GM12872 (cell line): ENCODE measurements around the gene GRIK2.

ENCODE experiments used
- TF ChIP-seq, protein P1 (sequence below): IDR thresholded peaks from 3 replicates; pipeline ENCODE4 v1.5.1; 2011; ENCODE audit warnings: low read depth, mild to moderate bottlenecking, low read length, moderate library complexity; ENCODE audit not compliant: insufficient read depth

The GRIK2 gene

DNA sequence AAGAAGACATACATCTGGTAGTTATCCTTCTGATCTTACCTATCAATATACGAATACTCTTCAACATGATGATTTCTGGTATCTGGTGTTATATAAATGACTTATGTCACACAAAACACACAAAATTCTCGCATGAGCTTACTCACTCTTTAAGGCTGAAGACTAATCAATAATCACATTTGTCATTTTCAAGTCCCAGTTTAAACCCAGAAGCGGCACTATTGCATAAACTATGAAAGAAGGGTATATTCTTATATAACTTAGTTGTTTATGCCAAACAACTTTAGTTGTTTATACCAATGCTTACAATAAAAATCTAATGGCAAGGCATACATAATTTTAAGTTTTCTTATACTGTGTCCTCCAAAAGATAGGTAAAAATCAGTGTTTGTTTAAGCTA lies 293.1 kb downstream of the GRIK2 start:
- TF ChIP-seq, protein P1, sequence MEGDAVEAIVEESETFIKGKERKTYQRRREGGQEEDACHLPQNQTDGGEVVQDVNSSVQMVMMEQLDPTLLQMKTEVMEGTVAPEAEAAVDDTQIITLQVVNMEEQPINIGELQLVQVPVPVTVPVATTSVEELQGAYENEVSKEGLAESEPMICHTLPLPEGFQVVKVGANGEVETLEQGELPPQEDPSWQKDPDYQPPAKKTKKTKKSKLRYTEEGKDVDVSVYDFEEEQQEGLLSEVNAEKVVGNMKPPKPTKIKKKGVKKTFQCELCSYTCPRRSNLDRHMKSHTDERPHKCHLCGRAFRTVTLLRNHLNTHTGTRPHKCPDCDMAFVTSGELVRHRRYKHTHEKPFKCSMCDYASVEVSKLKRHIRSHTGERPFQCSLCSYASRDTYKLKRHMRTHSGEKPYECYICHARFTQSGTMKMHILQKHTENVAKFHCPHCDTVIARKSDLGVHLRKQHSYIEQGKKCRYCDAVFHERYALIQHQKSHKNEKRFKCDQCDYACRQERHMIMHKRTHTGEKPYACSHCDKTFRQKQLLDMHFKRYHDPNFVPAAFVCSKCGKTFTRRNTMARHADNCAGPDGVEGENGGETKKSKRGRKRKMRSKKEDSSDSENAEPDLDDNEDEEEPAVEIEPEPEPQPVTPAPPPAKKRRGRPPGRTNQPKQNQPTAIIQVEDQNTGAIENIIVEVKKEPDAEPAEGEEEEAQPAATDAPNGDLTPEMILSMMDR: no peak

DNA sequence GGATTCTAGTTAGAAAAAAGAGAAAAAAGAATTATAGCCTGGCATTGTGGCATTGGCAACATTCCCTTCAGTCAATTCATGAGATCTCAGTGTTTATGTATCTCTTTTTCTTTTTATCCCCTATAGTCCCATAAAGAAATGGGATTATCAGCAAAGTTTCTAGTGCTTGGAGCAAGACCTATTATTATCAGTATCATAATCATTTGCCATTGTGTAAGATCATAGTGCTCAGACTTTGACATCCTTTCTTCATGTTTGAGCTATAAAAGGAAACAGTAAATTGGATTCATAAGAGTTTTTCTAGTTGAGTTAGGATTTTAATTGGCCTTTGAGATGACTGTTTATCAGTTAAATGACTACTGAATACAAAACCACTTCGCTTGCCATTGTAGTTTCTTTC lies 295.6 kb downstream of the GRIK2 start:
- TF ChIP-seq, protein P1: no peak

DNA sequence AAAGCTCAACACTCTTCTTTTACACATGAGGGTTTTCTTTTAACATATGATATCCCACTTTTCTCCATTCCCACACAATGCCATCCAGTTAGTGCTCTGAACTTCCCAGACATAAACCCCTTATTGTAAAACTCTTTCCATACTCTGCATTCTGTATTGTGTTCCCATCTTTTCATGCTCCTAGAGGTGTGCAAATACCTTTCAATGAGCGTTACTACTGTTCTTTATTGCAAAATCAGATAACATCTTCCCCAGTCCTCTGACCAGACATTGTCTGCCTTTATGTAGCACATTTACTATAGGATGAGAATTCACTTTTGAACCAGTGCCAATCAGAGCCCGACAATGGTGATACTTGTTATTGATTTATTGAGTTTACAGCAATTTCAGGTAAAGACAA lies 296.2 kb downstream of the GRIK2 start:
- TF ChIP-seq, protein P1: no peak

DNA sequence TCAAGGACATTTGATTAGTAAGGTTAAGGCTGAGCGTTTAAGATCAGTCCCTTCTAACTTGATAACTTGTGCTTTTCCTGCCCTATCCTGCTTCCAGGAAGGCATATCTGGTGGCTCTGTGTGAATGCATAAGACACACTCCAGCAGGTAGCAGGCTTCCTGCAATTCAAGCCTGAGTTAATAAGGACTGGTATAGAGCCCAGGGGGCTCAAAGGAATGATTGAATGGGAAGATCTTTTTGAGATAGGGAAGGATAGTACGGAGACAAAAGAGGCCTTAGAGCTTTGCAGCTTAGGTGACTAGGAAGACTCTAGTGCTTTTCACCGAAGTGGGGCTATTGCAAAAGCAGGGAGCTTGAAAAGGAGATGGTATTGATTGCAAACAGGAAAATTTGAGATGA lies 307.1 kb downstream of the GRIK2 start:
- TF ChIP-seq, protein P1: no peak

DNA sequence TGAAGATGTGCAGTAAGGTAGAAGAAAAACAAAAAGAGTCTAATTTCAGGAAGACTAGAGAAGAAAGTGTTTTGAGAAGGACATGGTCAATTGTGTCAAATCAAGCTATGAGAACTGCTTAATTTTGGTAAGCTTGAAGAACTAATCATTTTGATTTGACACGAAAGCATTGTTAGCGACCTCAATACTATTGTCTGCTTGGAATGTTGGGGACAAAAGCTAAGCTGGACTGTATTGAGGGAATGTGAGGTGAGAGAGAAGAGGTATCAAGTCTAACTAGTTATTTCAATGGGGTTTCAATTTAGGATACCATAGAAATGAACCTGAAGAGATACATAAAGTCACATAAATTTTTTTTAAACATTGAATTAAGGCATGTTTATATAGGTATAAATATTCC lies 309.8 kb downstream of the GRIK2 start:
- TF ChIP-seq, protein P1: no peak

DNA sequence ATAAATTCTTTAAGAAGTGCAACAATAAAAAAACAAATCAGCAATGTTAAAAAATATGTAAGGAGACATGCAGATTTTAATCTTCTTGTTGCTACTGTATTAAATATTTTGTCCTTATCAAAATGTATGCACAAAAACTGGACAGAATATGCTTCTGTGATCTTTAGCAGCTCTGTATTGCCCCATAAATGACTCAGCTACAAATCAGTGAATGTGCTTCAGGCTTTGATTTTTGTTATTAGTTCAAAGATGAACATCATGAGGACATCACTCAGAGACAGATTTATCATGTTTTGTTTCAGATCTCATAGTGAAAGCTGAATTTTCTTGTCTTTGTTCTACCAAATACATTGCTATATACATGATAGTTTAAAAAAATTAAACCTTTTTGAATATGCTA lies 312.4 kb downstream of the GRIK2 start:
- TF ChIP-seq, protein P1: no peak

DNA sequence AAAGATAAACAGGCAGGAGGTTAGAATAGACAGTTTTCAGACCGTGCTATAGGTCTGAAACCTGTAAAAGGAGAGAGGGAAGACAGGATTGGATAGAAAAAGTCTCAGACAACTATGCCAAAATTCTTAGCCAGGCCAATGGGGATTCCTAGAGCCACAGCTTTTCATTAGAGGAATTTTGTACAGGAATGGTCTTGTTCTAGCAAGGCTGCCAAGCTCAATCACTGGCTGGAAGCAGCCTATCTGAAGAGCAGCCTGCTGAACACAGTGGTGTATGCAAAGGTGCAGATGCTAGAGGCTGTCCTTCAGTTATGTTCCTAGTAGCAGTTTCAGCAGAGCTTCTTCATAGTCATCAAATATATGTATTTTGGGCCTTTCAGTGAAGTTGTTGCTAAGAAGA lies 313.1 kb downstream of the GRIK2 start:
- TF ChIP-seq, protein P1: no peak

DNA sequence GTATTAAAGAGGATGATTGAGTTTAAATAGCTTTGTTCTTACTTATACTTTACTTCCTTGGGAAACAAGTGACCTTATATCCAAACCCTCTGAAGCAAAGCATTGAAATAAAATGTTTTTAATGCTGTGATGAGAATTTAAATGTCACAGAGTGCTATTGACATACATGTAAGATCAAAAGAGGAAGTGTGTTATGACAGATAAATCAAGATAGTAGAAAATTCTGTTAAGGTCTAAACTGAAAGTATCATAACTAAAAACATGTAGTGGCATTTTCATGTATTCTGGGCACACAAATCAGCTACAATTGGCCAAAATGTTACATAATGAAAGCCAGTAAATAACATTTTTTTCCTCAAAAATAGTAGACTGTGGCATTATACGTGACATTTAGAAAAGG lies 318.0 kb downstream of the GRIK2 start:
- TF ChIP-seq, protein P1: no peak
